Keratinocyte (primary cell): ENCODE results near the gene NEB. TPM values are rescaled to one million over a fixed set of nuclear protein-coding genes. Genes with fewer than 3 reads are reported as not detected.

Experiments
- DNase-seq: peaks from one replicate; pipeline ENCODE4 v3.0.0-alpha.2; 2011; ENCODE audit warnings: low read depth, missing footprints, low spot score
- FAIRE-seq: peaks from 2 replicates; lab custom pipeline; 2011; peaks lifted over from hg19 to GRCh38; lab: Jason Lieb, UNC
- H2AFZ ChIP-seq: 2 replicates; pipeline ENCODE4 v1.6.0; 2012; ENCODE audit warnings: low read length, control low read depth, inconsistent platforms; ENCODE audit not compliant: control insufficient read depth
- H3K27ac ChIP-seq: 2 replicates; pipeline ENCODE4 v1.5.1; 2011; ENCODE audit warnings: low read length; ENCODE audit not compliant: control insufficient read depth, insufficient read depth
- H3K27me3 ChIP-seq: 3 replicates; pipeline ENCODE4 v1.6.0; 2011; ENCODE audit warnings: low read length; ENCODE audit not compliant: control insufficient read depth, insufficient read depth; ENCODE audit errors: extremely low read depth
- H3K36me3 ChIP-seq, 2 experiments: 2 replicates in 1 of 2; 3 replicates in 1 of 2; pipeline ENCODE4 v1.5.1; 2011; ENCODE audit warnings: low read length in 2 of 2, mild to moderate bottlenecking in 1 of 2; ENCODE audit not compliant: control insufficient read depth in 2 of 2, insufficient read depth in 2 of 2; ENCODE audit errors: extremely low read depth in 1 of 2
- H3K4me1 ChIP-seq: 3 replicates; pipeline ENCODE4 v1.5.1; 2011; ENCODE audit warnings: low read length; ENCODE audit not compliant: control insufficient read depth, insufficient read depth; ENCODE audit errors: extremely low read depth
- H3K4me2 ChIP-seq: 3 replicates; pipeline ENCODE4 v1.6.0; 2011; ENCODE audit warnings: low read depth, low read length; ENCODE audit not compliant: control insufficient read depth, insufficient read depth; ENCODE audit errors: extremely low read depth
- H3K4me3 ChIP-seq, 3 experiments: fragments of 200-600 bp in 1 of 3; sonication (generic) in 1 of 3; 2 replicates in 2 of 3; 3 replicates in 1 of 3; pipeline ENCODE4 v1.5.1; 2011 to 2016; ENCODE audit warnings: low read length in 3 of 3, mild to moderate bottlenecking in 3 of 3, control low read depth in 2 of 3, inconsistent platforms in 1 of 3, low read depth in 1 of 3, mixed read lengths in 1 of 3, mixed run types in 1 of 3, moderate library complexity in 1 of 3; ENCODE audit not compliant: control insufficient read depth in 2 of 3, insufficient read depth in 2 of 3; ENCODE audit errors: extremely low read depth in 1 of 3
- H3K79me2 ChIP-seq: 2 replicates; pipeline ENCODE4 v1.6.0; 2012; ENCODE audit warnings: low read length; ENCODE audit not compliant: control insufficient read depth, insufficient read depth
- H3K9ac ChIP-seq: 3 replicates; pipeline ENCODE4 v1.6.0; 2011; ENCODE audit warnings: low read length; ENCODE audit not compliant: control insufficient read depth, insufficient read depth; ENCODE audit errors: extremely low read depth
- H3K9me1 ChIP-seq: 3 replicates; pipeline ENCODE4 v1.6.0; 2011; ENCODE audit warnings: low read length; ENCODE audit not compliant: control insufficient read depth, insufficient read depth; ENCODE audit errors: extremely low read depth
- H3K9me3 ChIP-seq: 2 replicates; pipeline ENCODE4 v1.5.1; 2012; ENCODE audit warnings: low read depth, low read length; ENCODE audit not compliant: control insufficient read depth
- H4K20me1 ChIP-seq: 3 replicates; pipeline ENCODE4 v1.6.0; 2011; ENCODE audit warnings: low read length; ENCODE audit not compliant: control insufficient read depth, insufficient read depth; ENCODE audit errors: extremely low read depth
- CTCF ChIP-seq, 3 experiments: IDR thresholded peaks in 1 of 3; conservative IDR thresholded peaks in 1 of 3; optimal IDR thresholded peaks in 1 of 3; 2 replicates in 2 of 3; 3 replicates in 1 of 3; pipeline versions ENCODE3 to v1.5.1; 2011; ENCODE audit warnings: low read length in 3 of 3, mild to moderate bottlenecking in 3 of 3, moderate library complexity in 2 of 3, control low read depth in 1 of 3, inconsistent platforms in 1 of 3; ENCODE audit not compliant: insufficient read depth in 2 of 3; ENCODE audit errors: extremely low read depth in 1 of 3
- EZH2 ChIP-seq: IDR thresholded peaks from one replicate; pipeline ENCODE4 v1.6.1; 2012; ENCODE audit warnings: inconsistent platforms, mild to moderate bottlenecking, low read length, moderate library complexity
- dilution Hi-C: fragments of 300-500 bp; cut with MboI; formaldehyde crosslinking; loops from one replicate; pipeline ENCODE4 v1.7.0; 2020; ENCODE audit warnings: low sequenced_read_pairs; ENCODE audit not compliant: extremely low pct_ligation_motif_present
- polyA plus RNA-seq, 5 experiments: library from polyadenylated mRNA; depleted of rRNA in 3 of 5; stranded (reverse) in 3 of 5; stranded (forward) in 1 of 5; unstranded in 1 of 5; fragments of >200 nt; gene quantifications; 1 replicate in 1 of 5; 2 replicates in 3 of 5; 3 replicates in 1 of 5; pipeline versions ENCODE4 v1.2.1 to v1.2.3, GENCODE V29; 2011 to 2012; ENCODE audit warnings: missing spikeins in 2 of 5, low read depth in 1 of 5, low replicate concordance in 1 of 5

NEB gene
- polyA plus RNA-seq, 1 donor (not counting 4 experiments of a cell fraction or from before 2014, with no cell fraction given) = 0.67 TPM

GRCh38 chr2:151567006-151567405, 167.3 kb downstream of the NEB start:
- FAIRE-seq (no peak), DNase-seq (no peak)
- no peaks in the 10 kb centered on the region for H3K27me3 ChIP-seq
- dilution Hi-C loops = no loop called here
- no peak overlapping the region for H3K4me2 ChIP-seq
- H3K27ac ChIP-seq = no peak overlapping the region
- no peaks in the 10 kb centered on the region for H4K20me1 ChIP-seq
- H3K9ac ChIP-seq = no peak overlapping the region
- no peaks in the 10 kb centered on the region for H3K4me1 ChIP-seq
- TF ChIP-seq CTCF (optimal IDR thresholded peaks at IDR 0.05 in 1 of 3, IDR thresholded peaks at IDR 0.05 in 1 of 3, conservative IDR thresholded peaks at IDR 0.05 in 1 of 3; ENCODE audit: extremely low read depth in 1 of 3, insufficient read depth in 2 of 3, low read length in 3 of 3) = no peak
- TF ChIP-seq EZH2 = no peak
- no peaks in the 10 kb centered on the region for H3K9me3 ChIP-seq
- H3K36me3 ChIP-seq = no peaks in the 10 kb centered on the region
- H3K79me2 ChIP-seq = no peaks in the 10 kb centered on the region
- H3K4me3 ChIP-seq = no peak overlapping the region
- no peak overlapping the region for H2AFZ ChIP-seq
- H3K9me1 ChIP-seq = no peaks in the 10 kb centered on the region

GRCh38 chr2:151562398-151562797, 171.9 kb downstream of the NEB start:
- Histone ChIP-seq H4K20me1 (no peaks in the 10 kb centered on the region), H3K79me2 (no peaks in the 10 kb centered on the region), H3K4me3 (no peak overlapping the region), H3K9me3 (no peaks in the 10 kb centered on the region), H3K36me3 (no peaks in the 10 kb centered on the region), H3K27me3 (no peaks in the 10 kb centered on the region), H3K9ac (no peak overlapping the region), H3K4me2 (no peak overlapping the region), H2AFZ (no peak overlapping the region), H3K27ac (no peak overlapping the region), H3K9me1 (no peaks in the 10 kb centered on the region), H3K4me1 (peaks cover 4% of the 10 kb centered on the region)
- dilution Hi-C loops = no loop called here
- FAIRE-seq = no peak
- TF ChIP-seq CTCF (optimal IDR thresholded peaks at IDR 0.05 in 1 of 3, IDR thresholded peaks at IDR 0.05 in 1 of 3, conservative IDR thresholded peaks at IDR 0.05 in 1 of 3; ENCODE audit: extremely low read depth in 1 of 3, insufficient read depth in 2 of 3, low read length in 3 of 3) = no peak
- no peak for TF ChIP-seq EZH2
- no peak for DNase-seq
